Nephron (organoid): Measurements from ENCODE around the gene ZNF888.
"Not testable (repeated sequence)": the region's sequence is repeated elsewhere in the genome, so short reads cannot be mapped to it uniquely, and the experiment has no call there.

Experiments used
- H3K27ac Mint-ChIP-seq, 3 experiments: 2 replicates each; pipeline ENCODE4 v1.8.0; 2020; ENCODE audit warnings: mixed read lengths in 3 of 3, mild to moderate bottlenecking in 2 of 3, moderate library complexity in 1 of 3
- H3K27me3 Mint-ChIP-seq: 2 replicates; pipeline ENCODE4 v1.8.0; 2021; ENCODE audit warnings: low read depth, mild to moderate bottlenecking, moderate library complexity, mixed read lengths
- H3K36me3 Mint-ChIP-seq: 2 replicates; pipeline ENCODE4 v1.8.0; 2020; ENCODE audit warnings: low read depth, mixed read lengths
- H3K4me1 Mint-ChIP-seq: 2 replicates; pipeline ENCODE4 v1.8.0; 2020; ENCODE audit warnings: mixed read lengths
- H3K4me3 Mint-ChIP-seq, 3 experiments: 2 replicates each; pipeline ENCODE4 v1.8.0; 2020; ENCODE audit warnings: mild to moderate bottlenecking in 3 of 3, mixed read lengths in 3 of 3, moderate library complexity in 2 of 3
- H3K9me3 Mint-ChIP-seq: 2 replicates; pipeline ENCODE4 v1.8.0; 2020; ENCODE audit warnings: mixed read lengths
- CTCF ChIP-seq, 3 experiments: fragments of 200-600 bp; sonication (generic); IDR thresholded peaks; one replicate each; pipeline ENCODE4 v1.5.0; 2021; ENCODE audit warnings: antibody characterized with exemption in 3 of 3; ENCODE audit not compliant: unreplicated experiment in 3 of 3

The ZNF888 gene

GRCh38 chr19:52942386-52943133 is 19.3 kb upstream of the ZNF888 start:
- H3K36me3 Mint-ChIP-seq = peaks cover 23% of the 10 kb centered on the region
- no peak for TF ChIP-seq CTCF (IDR thresholded peaks at IDR 0.05; ENCODE audit: unreplicated experiment in 3 of 3)
- H3K27me3 Mint-ChIP-seq = no peaks in the 10 kb centered on the region
- H3K4me1 Mint-ChIP-seq = peaks cover 33% of the 10 kb centered on the region
- H3K9me3 Mint-ChIP-seq = peaks cover 18% of the 10 kb centered on the region
- H3K27ac Mint-ChIP-seq = peak overlapping the region; percentile 29 to 88 (median 57)
- peak overlapping the region; percentile 87 to 90 (median 89) for H3K4me3 Mint-ChIP-seq

GRCh38 chr19:52941941-52942385 is 18.7 kb upstream of the ZNF888 start:
- Mint-ChIP-seq H3K9me3 (peaks cover 13% of the 10 kb centered on the region), H3K27ac (peak overlapping the region; percentile 29 to 88 (median 57)), H3K27me3 (no peaks in the 10 kb centered on the region), H3K4me1 (peaks cover 33% of the 10 kb centered on the region), H3K4me3 (peak overlapping the region; percentile 87 to 90 (median 89)), H3K36me3 (peaks cover 20% of the 10 kb centered on the region)
- TF ChIP-seq CTCF (IDR thresholded peaks at IDR 0.05; ENCODE audit: unreplicated experiment in 3 of 3) = no peak

- not testable (repeated sequence) for H3K27me3 Mint-ChIP-seq
- H3K27ac Mint-ChIP-seq = peak overlapping the region; percentile 29 to 88 (median 57)
- H3K36me3 Mint-ChIP-seq = peaks cover 25% of the 10 kb centered on the region
- peaks cover 33% of the 10 kb centered on the region for H3K4me1 Mint-ChIP-seq
- H3K4me3 Mint-ChIP-seq = peak overlapping the region; percentile 87 to 90 (median 89)
- peaks cover 13% of the 10 kb centered on the region for H3K9me3 Mint-ChIP-seq
These were observed 18.3 kb upstream of the ZNF888 start for GRCh38 chr19:52941523-52941922.

DNA sequence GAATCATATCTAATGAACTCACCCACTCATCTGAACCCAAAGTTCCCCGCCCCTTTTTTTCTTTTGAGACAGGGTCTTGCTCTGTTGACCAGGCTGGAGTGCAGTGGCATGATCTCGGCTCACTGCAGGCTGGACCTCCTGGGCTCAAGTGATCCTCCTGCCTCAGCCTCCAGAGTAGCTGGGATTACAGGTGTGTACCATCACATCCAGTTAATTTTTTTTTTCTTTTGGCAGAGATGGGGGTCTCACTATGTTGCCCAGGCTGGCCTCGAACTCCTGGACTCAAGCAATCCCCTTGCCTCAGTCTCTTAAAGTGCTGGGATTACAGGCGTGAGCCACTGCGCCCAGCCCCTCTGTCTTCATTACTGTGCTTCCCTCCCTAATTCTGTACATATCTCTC is 17.7 kb upstream of the ZNF888 start:
- Mint-ChIP-seq H3K4me3 (peak overlapping the region; percentile 87 to 90 (median 89)), H3K4me1 (peaks cover 32% of the 10 kb centered on the region), H3K36me3 (peaks cover 24% of the 10 kb centered on the region), H3K27ac (peak overlapping the region in 2 of 3 experiments; percentile 57 to 88)
- not testable (repeated sequence) for H3K9me3 Mint-ChIP-seq, H3K27me3 Mint-ChIP-seq

DNA sequence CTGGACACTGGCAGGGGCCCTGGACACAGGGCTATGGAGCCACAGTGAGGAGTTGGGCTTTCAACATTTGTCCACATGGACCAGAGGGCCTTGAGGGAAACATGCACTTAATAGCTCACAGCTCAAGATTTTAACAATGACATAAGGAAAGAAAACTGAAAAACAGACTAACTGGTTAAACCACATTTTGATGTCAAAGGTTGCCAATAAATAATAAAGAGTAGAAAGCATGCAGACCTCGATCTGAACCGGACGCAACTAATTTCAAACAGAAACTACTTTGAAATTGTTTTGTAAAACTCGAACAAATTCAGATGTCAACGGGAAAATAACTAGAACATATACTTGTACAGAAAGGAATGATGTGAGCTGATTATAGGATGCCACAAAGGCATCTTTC is 15.5 kb upstream of the ZNF888 start:
- TF ChIP-seq CTCF (IDR thresholded peaks at IDR 0.05; ENCODE audit: unreplicated experiment in 3 of 3) = no peak
- Mint-ChIP-seq H3K27ac (peak overlapping the region; percentile 17 to 82 (median 46)), H3K4me3 (peak overlapping the region; percentile 38 to 50 (median 39)), H3K36me3 (peaks cover 25% of the 10 kb centered on the region), H3K9me3 (peaks cover 2% of the 10 kb centered on the region), H3K4me1 (peaks cover 20% of the 10 kb centered on the region), H3K27me3 (no peaks in the 10 kb centered on the region)

DNA sequence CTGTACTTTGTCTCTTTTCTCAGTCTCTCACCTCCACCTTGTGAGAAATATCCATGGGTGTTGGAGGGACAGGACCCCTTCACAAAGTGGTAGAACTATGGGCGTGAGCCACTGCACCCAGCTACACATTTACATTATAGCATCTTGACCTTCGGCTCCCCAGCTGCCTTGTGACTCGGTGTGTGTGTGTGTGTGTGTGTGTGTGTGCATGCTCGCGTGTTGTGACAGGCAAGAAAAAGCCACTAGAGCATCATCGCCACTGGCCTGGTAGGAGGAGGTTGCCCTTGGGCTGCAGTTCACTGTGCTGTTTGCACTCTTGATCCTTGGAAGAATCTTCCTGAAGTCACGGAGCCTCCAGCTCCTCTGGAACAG is 13.7 kb upstream of the ZNF888 start:
- no peak for TF ChIP-seq CTCF (IDR thresholded peaks at IDR 0.05; ENCODE audit: unreplicated experiment in 3 of 3)
- peaks cover 19% of the 10 kb centered on the region for H3K4me1 Mint-ChIP-seq
- H3K4me3 Mint-ChIP-seq = no peak overlapping the region
- H3K27me3 Mint-ChIP-seq = no peaks in the 10 kb centered on the region
- H3K36me3 Mint-ChIP-seq = peaks cover 33% of the 10 kb centered on the region
- H3K9me3 Mint-ChIP-seq = peaks cover 2% of the 10 kb centered on the region
- H3K27ac Mint-ChIP-seq = peak overlapping the region in 2 of 3 experiments; percentile 81 to 90
